Liver (tissue), 9 donors: ENCODE results near the gene RTN1. TPM values are rescaled to one million over a fixed set of nuclear protein-coding genes. Genes with fewer than 3 reads are reported as not detected.

ENCODE experiments used
- DNase-seq: peaks from one replicate; pipeline ENCODE4 v3.0.0-alpha.2; 2017; ENCODE audit warnings: low spot score
- H3K27ac ChIP-seq, 2 donors: one replicate each; pipeline ENCODE4 v1.7.0; 2013; ENCODE audit warnings: inconsistent platforms in 2 of 2, low read length in 2 of 2, control low read depth in 1 of 2, low read depth in 1 of 2, mild to moderate bottlenecking in 1 of 2
- H3K27me3 ChIP-seq, 4 donors: one replicate each; pipeline versions ENCODE4 v1.6.1 to v1.7.0; 2013; ENCODE audit warnings: low read length in 3 of 4, inconsistent platforms in 1 of 4, mild to moderate bottlenecking in 1 of 4, moderate library complexity in 1 of 4; ENCODE audit not compliant: control insufficient read depth in 4 of 4, insufficient read depth in 4 of 4
- H3K36me3 ChIP-seq, 4 donors: one replicate each; pipeline versions ENCODE4 v1.6.1 to v1.7.0; 2013; ENCODE audit warnings: low read length in 3 of 4, mild to moderate bottlenecking in 3 of 4, low read depth in 1 of 4, moderate library complexity in 1 of 4; ENCODE audit not compliant: control insufficient read depth in 4 of 4, insufficient read depth in 3 of 4
- H3K4me1 ChIP-seq, 4 donors: one replicate each; pipeline versions ENCODE4 v1.6.1 to v1.7.0; 2013; ENCODE audit warnings: low read length in 3 of 4, mild to moderate bottlenecking in 3 of 4, moderate library complexity in 1 of 4; ENCODE audit not compliant: control insufficient read depth in 4 of 4, insufficient read depth in 4 of 4
- H3K4me3 ChIP-seq, 3 donors: one replicate each; pipeline versions ENCODE4 v1.6.1 to v1.7.0; 2013; ENCODE audit warnings: low read length in 3 of 3, control low read depth in 1 of 3, low read depth in 1 of 3, mild to moderate bottlenecking in 1 of 3
- H3K9ac ChIP-seq, 2 donors: one replicate each; pipeline ENCODE4 v1.7.0; 2013; ENCODE audit warnings: low read length in 2 of 2, mild to moderate bottlenecking in 2 of 2, moderate library complexity in 2 of 2, control low read depth in 1 of 2, low read depth in 1 of 2
- H3K9me3 ChIP-seq, 4 donors: one replicate each; pipeline versions ENCODE4 v1.6.1 to v1.7.0; 2013; ENCODE audit warnings: low read length in 3 of 4; ENCODE audit not compliant: control insufficient read depth in 4 of 4
- EGR1 ChIP-seq, 2 donors: IDR thresholded peaks; 2 replicates each; pipeline ENCODE4 v1.6.1; 2016 to 2018; ENCODE audit warnings: antibody characterized with exemption in 2 of 2, low read depth in 2 of 2
- FOXA2 ChIP-seq: IDR thresholded peaks from 2 replicates; pipeline ENCODE4 v1.6.1; 2016; ENCODE audit warnings: antibody characterized with exemption
- HNF4A ChIP-seq, 2 donors: conservative IDR thresholded peaks; 2 replicates each; pipeline ENCODE4 v1.6.1; 2016; ENCODE audit warnings: antibody characterized with exemption in 2 of 2, mild to moderate bottlenecking in 2 of 2
- HNF4G ChIP-seq: IDR thresholded peaks from 2 replicates; pipeline ENCODE4 v1.6.1; 2016; ENCODE audit warnings: antibody characterized with exemption
- JUND ChIP-seq, 2 donors: IDR thresholded peaks; 2 replicates each; pipeline ENCODE4 v1.6.1; 2016; ENCODE audit warnings: antibody characterized with exemption in 2 of 2
- RAD21 ChIP-seq, 2 donors: IDR thresholded peaks; 2 replicates each; pipeline ENCODE4 v1.6.1; 2016; ENCODE audit warnings: antibody characterized with exemption in 2 of 2, mild to moderate bottlenecking in 2 of 2
- YY1 ChIP-seq: IDR thresholded peaks from 2 replicates; pipeline ENCODE4 v1.6.1; 2016; ENCODE audit warnings: antibody characterized with exemption, mild to moderate bottlenecking
- WGBS: extraction: QIAGEN DNeasy Blood & Tissue Kit; methylation state at CpG from one replicate; pipeline ENCODE4 v1.1.7; 2013; 5-methylcytosine and 5-hydroxymethylcytosine counted together
- polyA plus RNA-seq, 2 donors: library from polyadenylated mRNA; stranded (reverse) in 1 of 2; unstranded in 1 of 2; fragments of 200-250 nt in 1 of 2; fragments of >200 nt in 1 of 2; fragmentation: Nextera tagmentation in 1 of 2; extraction: Ambion mirVana in 1 of 2; gene quantifications; one replicate each; pipeline versions ENCODE4 v1.2.1 to v1.2.3, GENCODE V29; 2013 to 2015
- total RNA-seq, 2 donors: library from RNA; depleted of rRNA; stranded (reverse); fragments of >200 nt; gene quantifications; one replicate each; pipeline ENCODE4 v1.2.3, GENCODE V29; 2014
- TF ChIP-seq, protein P1 (sequence below): IDR thresholded peaks from 2 replicates; pipeline ENCODE4 v1.6.1; 2016; ENCODE audit warnings: antibody characterized with exemption
- TF ChIP-seq, protein P2 (sequence below): IDR thresholded peaks from 2 replicates; pipeline ENCODE4 v1.6.1; 2016; ENCODE audit warnings: antibody characterized with exemption, mild to moderate bottlenecking
- TF ChIP-seq, protein P3 (sequence below): IDR thresholded peaks from 2 replicates; pipeline ENCODE4 v1.6.1; 2016; ENCODE audit warnings: antibody characterized with exemption
- TF ChIP-seq, protein P4 (sequence below): IDR thresholded peaks from 2 replicates; pipeline ENCODE4 v1.6.1; 2016; ENCODE audit warnings: antibody characterized with exemption
- donor health status: healthy.
- donor health status: healthy.
- donor health status: healthy.
- donor health status: healthy.
- donor health status: healthy.

The RTN1 gene
- total and polyA plus RNA-seq, 4 donors, result 0.08 to 1.8 (median 0.37) TPM

DNA sequence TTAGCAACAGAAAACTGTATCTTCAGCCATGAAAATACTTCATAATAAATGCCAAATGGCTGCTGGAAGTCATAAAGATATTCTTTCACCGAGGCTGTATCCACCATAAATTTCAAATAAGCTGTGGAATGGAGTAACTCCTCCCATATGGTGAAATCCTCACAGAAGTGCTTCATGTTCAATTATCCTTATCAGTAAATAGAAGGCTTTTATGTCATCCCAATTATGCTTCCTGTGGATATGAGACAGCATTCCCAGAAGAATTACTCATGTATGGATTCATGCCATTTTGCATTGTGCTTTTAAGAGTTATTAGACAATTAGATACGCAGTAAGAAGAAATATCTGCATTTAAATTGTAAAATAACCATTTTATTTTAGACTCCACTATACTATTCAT is 99.0 kb downstream of the RTN1 start:
- WGBS, result 72% methylated on average over 2 of the region's 2 CpGs
- DNase-seq, result no peak

DNA sequence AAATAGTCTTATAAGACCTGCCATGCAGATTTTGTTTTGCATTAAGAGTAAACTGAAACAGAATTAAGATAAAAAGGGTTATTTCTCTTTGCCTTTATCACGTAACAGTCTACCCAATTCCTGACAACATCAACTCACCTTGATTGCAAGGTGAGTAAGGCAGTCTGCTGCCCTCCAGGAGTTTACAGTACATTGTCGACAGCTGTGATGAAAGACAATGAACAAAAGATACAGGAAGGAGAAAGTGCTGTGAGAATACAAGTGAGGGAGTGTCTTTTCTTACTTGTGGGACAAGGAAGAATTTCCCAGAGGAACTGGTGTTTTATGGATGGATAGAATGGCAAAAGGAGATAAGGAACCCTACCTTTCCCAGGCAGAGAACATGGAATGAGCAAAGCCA is 101.0 kb downstream of the RTN1 start:
- TF ChIP-seq EGR1 (IDR thresholded peaks at IDR 0.05; ENCODE audit: low read depth in 2 of 2), result no peak
- TF ChIP-seq, protein P1, sequence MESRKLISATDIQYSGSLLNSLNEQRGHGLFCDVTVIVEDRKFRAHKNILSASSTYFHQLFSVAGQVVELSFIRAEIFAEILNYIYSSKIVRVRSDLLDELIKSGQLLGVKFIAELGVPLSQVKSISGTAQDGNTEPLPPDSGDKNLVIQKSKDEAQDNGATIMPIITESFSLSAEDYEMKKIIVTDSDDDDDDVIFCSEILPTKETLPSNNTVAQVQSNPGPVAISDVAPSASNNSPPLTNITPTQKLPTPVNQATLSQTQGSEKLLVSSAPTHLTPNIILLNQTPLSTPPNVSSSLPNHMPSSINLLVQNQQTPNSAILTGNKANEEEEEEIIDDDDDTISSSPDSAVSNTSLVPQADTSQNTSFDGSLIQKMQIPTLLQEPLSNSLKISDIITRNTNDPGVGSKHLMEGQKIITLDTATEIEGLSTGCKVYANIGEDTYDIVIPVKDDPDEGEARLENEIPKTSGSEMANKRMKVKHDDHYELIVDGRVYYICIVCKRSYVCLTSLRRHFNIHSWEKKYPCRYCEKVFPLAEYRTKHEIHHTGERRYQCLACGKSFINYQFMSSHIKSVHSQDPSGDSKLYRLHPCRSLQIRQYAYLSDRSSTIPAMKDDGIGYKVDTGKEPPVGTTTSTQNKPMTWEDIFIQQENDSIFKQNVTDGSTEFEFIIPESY, result no peak
- TF ChIP-seq, protein P2, sequence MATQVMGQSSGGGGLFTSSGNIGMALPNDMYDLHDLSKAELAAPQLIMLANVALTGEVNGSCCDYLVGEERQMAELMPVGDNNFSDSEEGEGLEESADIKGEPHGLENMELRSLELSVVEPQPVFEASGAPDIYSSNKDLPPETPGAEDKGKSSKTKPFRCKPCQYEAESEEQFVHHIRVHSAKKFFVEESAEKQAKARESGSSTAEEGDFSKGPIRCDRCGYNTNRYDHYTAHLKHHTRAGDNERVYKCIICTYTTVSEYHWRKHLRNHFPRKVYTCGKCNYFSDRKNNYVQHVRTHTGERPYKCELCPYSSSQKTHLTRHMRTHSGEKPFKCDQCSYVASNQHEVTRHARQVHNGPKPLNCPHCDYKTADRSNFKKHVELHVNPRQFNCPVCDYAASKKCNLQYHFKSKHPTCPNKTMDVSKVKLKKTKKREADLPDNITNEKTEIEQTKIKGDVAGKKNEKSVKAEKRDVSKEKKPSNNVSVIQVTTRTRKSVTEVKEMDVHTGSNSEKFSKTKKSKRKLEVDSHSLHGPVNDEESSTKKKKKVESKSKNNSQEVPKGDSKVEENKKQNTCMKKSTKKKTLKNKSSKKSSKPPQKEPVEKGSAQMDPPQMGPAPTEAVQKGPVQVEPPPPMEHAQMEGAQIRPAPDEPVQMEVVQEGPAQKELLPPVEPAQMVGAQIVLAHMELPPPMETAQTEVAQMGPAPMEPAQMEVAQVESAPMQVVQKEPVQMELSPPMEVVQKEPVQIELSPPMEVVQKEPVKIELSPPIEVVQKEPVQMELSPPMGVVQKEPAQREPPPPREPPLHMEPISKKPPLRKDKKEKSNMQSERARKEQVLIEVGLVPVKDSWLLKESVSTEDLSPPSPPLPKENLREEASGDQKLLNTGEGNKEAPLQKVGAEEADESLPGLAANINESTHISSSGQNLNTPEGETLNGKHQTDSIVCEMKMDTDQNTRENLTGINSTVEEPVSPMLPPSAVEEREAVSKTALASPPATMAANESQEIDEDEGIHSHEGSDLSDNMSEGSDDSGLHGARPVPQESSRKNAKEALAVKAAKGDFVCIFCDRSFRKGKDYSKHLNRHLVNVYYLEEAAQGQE, result no peak
- no peak for TF ChIP-seq HNF4A (conservative IDR thresholded peaks at IDR 0.05)
- no peak for TF ChIP-seq JUND (IDR thresholded peaks at IDR 0.05)
- no peak for TF ChIP-seq YY1
- TF ChIP-seq, protein P3, sequence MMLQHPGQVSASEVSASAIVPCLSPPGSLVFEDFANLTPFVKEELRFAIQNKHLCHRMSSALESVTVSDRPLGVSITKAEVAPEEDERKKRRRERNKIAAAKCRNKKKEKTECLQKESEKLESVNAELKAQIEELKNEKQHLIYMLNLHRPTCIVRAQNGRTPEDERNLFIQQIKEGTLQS, result no peak
- TF ChIP-seq, protein P4, sequence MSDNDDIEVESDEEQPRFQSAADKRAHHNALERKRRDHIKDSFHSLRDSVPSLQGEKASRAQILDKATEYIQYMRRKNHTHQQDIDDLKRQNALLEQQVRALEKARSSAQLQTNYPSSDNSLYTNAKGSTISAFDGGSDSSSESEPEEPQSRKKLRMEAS, result no peak
- Histone ChIP-seq H3K36me3 (no peaks in the 10 kb centered on the region), H3K27ac (no peak overlapping the region), H3K4me1 (no peaks in the 10 kb centered on the region), H3K4me3 (no peak overlapping the region), H3K9me3 (no peaks in the 10 kb centered on the region), H3K27me3 (no peaks in the 10 kb centered on the region), H3K9ac (no peak overlapping the region)
- WGBS, result 82% methylated on average over 2 of the region's 2 CpGs
- DNase-seq, result no peak

More for the DNA sequence above, 99.0 kb downstream of the RTN1 start:
- no peak overlapping the region for H3K4me3 ChIP-seq
- no peaks in the 10 kb centered on the region for H3K27me3 ChIP-seq
- no peaks in the 10 kb centered on the region for H3K9me3 ChIP-seq
- no peaks in the 10 kb centered on the region for H3K4me1 ChIP-seq
- no peaks in the 10 kb centered on the region for H3K36me3 ChIP-seq
- TF ChIP-seq FOXA2 (no peak), EGR1 (IDR thresholded peaks at IDR 0.05; ENCODE audit: low read depth in 2 of 2) (no peak), YY1 (no peak), RAD21 (IDR thresholded peaks at IDR 0.05) (no peak), HNF4G (no peak), JUND (IDR thresholded peaks at IDR 0.05) (no peak)
- TF ChIP-seq, protein P2, result no peak
- TF ChIP-seq, protein P1, result no peak
- no peak overlapping the region for H3K9ac ChIP-seq
- no peak overlapping the region for H3K27ac ChIP-seq
